Kidney tubule cell (primary cell): ENCODE results near the gene DISC1.

Source experiments
- DNase-seq: peaks from one replicate; pipeline ENCODE4 v3.0.0-alpha.2; 2018; ENCODE audit warnings: low spot score

The DISC1 gene

DNA sequence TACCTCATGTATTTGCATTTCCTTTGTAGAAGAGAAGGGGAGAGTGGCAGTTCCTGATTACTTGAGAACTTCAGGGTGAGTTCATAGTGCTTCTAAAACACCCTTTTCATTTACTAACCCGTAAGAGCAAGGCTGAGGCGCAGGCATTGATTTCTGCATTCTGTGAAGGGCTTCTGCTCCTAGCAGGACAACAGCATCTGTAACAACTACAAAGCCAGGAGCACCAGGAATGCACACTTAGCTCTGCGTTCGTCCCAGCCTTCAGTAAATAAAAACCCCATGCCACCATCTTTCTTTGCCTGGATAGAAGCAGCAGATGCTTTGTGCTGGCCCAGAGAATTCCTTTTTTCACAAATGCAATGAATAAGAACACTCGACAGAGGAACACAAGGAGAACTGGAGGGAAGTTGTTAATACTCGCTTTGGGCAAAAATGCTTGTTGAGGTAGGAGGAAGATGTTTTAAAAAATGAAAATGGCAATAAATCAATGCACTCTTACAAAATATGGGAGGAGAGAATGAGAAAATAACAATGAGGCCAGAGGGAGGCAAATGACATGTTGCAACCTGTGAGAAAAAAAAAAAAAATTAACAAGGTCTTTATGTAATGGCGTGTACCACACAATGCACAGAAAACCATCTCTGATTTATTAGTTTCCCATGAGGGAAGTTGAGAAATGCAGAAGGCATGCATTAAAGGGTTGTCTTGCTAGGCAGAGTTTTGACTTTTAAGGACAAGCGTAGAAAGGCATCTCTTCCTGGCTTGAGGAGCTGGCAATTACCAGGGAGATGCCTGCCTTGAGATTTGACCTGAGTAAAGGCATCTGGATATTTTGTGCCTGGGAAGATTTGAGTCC is 418.8 kb downstream of the DISC1 start:
- DNase-seq = no peak

DNA sequence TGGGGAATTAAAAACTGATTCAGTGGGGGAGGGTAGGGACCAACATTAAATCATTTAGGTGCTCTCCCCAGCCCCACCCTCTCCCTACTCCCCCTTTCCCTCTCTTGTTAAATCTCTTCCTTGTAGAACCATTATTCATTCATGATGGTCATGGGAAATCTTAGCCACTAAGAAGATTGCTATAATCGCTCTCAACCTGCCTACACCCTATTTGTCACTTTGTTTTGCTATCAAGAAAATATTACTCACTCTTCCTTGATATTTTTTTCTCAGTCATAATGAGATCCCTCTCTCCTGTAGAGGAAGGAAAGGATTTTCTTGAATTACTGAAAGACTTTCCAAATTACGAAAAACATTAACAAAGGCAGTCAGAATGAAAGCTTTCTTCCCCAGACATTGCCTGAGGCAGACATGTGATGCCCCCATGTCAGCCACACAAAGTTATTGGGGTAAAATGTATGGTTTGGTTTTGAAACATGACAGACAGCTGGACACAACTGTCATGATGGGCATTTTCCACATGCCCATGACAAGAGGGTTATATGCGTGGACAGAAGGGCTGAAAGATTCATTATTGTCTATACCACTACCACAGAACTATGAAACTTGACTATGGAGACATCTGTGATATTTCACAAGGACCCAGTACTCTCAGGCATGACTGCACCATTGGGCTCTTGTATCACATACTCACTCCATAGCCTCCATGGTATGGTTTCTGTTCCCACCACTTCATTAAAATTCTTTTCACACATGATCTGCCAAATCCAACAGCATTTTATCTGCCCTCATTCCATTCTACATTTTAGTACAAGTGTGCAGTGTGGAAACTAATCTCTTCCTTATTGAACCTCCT is 420.1 kb downstream of the DISC1 start:
- DNase-seq = no peak

DNA sequence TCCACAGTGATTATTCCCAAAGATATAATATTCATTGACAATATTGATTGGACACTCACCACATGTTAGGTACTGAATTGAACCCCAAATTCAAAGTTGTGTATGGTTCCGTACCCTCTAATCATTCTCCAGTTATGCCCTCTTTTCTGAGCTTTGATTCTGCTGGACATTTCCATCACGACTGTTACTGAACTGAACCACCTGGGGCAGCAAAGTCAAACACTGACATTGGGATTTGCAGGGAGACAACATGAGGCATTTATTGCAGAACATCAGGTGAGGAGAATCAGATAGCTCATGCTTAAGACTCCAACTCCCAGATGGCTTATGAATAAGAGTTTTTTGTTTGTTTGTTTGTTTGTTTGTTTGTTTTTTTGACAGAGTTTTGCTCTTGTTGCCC is 420.9 kb downstream of the DISC1 start:
- DNase-seq = no peak

DNA sequence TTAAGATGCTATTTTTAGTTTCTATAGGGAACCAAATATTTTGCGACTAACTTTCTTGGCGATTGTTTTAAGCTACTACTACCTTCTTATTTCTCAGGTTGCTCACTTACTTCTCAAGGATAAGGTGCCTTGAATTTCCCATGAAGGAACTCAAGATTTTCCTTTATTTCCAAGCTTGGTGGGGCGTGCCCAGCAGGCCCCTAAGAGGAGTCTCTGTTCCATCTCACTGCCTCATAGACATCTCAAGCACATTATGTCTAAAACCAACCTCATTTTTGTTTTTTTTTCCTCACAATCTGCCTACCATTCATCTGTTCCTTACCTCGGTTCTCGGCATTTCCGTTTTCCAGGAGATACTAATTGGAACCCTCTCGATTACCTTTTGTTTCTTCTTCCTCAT is 421.9 kb downstream of the DISC1 start:
- DNase-seq = no peak

DNA sequence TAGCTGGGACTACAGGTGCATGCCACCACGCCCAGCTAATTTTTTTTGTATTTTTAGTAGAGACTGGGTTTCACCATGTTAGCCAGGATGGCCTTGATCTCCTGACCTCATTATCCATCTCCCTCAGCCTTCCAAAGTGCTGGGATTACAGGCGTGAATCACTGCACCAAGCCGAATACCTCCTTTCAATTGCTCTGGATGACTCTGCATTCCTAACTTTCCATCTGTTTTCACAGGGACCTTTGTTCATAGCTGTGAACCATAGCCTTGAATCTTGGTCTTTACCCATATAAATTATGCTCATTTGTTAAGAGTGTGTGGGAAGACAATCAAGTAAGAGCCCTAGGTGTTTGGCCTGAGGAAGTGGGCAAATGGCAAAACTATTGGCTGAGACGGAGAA is 422.7 kb downstream of the DISC1 start:
- no peak for DNase-seq

DNA sequence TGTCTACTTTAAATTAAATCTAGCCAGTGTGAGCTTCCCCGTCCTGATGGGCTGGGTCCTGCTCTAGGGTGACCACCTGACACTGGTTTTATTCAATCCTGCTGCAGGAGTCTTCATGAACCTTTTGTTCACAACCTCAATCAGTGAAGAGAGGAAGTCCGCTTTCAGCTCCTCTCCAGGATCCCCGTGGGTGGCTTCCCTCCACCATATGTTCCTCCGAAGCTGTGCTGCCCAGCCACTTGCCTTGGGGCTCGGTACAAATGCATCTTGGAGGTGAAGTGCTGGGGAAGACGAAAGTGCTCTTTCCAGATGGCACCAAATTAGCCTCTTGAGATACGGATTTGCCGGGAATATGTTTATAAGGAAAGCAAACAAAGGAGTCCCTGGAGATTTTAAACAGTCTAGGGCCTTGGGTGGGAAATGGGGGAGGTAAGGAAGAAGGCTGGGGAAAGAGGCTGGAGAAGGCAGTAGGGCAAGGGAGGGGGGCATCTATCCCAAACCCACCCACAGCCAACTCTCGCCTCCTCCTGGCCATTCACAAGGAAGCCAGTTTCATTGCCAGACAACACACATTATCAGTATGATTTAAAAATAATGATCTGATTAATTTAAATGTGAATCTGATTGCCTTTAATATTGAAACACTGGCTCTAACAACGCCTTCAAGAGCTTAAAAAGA is 430.8 kb downstream of the DISC1 start:
- no peak for DNase-seq

DNA sequence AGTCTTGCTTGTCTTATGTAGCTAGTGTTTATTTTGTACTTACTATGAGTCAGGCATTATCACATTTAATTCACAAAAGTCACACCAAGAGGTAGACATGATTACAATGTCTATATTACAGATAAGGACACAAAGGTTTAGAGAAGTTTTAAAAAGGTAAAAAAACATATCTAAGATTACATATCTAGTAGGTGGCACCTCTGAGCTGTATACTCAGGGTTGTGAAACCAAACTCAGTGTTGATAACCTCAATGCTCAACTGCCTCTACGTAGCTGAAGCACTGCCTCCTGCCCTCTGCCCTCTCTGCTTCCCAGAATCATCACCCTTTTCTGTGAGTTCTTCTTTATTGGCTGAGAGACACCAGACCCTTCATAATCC is 431.3 kb downstream of the DISC1 start:
- no peak for DNase-seq

DNA sequence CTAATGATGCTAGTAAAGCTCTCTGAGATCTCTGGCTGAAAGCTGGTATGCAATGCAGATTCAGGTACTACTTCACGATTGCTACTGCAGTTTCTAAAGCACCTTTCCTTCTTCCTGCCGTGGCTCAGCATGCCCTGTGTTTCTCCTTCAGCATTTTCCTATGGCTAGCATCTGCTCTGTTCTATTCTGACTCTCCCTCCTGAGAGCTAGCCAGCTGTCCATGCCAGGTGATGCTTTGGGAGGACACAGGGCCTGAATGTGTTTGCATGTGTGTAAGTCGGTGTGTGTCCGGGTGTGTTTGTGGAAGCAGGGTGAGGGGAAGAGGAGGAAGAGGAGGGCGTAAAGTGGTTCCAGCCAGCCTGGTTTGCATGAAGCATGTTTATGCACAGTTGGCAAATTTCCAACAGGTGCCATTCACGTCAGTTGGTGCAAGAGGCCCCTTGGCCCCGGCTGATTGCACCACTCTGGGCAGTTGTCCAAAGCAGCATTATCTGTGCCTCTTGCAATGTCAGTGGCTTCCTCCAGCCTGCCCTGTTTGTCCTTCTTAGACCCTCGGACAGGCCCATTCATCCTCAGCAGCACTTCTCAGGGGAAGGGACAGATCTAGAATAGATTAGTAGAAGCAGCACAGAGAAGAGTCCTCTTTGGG is 433.3 kb downstream of the DISC1 start:
- DNase-seq = no peak

DNA sequence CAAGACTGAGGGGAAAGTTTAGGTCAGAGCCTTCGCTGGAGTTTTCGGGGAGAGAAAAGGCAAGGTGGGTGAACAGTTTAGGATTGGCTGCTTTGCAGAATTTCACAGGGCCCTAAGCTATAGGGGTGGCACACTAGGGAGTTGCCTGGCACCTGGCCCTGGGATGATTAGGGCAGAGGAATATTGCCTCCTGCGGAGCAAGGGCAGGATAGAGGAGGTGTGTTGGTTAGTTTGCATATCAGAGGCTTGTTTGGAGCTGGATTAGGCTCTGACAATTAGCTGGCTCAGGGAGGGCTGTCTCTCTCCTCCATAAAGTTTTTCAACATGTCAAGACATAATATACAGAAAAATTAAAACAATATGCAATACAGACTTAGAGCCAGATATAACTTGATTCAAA is 436.4 kb downstream of the DISC1 start:
- no peak for DNase-seq

DNA sequence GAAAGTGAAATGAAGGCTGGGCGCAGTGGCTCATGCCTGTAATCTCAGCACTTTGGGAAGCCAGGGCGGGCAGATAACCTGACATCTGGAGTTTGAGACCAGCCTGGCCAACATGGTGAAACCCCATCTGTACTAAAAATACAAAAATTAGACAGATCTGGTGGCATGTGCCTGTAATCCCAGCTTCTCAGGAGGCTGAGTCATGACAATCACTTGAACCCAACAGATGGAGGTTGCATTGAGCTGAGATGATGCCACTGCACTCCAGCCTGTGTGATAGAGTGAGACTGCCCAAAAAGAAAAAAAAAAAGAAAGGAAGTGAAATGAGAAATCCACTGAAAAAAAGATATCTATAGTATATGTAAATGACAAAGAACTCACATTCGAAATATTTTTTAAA is 439.9 kb downstream of the DISC1 start:
- no peak for DNase-seq

DNA sequence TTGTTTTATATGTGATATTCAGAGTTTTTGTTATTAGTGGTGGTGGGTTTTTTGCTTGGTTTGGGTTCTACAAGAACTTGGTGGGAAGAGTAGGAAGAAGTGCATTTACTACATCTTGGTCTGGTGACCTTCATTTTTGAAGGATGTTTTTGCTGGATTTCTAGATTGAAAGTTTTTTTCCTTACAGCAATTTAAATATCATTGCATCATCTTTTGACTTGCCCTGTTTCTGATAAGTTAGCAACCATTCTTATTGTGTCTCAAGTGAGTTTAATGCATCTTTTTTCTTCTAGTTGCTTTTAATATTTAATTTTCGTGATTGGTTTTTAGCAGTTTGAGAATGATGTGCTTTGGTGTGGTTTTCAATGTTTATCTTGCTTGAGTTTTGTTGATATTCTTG is 447.7 kb downstream of the DISC1 start:
- DNase-seq = no peak

DNA sequence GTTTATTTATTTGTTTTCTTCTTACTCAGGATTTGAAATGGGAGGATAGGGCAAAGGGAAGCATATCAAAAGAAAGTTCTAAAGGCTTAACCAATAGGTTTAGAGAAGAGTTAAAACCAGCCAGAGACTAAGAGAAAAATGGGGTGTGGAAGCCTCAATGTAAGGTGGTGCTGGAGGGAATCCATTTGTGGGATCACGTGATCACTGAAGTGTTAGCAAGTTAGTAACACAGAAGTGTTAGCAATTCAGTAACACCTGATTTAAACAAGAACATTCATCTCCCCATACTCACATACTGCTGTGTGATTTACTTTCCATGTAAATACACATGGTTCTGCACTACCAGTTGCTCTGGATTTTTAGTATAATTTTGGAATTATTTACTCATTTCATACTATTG is 451.2 kb downstream of the DISC1 start:
- no peak for DNase-seq

DNA sequence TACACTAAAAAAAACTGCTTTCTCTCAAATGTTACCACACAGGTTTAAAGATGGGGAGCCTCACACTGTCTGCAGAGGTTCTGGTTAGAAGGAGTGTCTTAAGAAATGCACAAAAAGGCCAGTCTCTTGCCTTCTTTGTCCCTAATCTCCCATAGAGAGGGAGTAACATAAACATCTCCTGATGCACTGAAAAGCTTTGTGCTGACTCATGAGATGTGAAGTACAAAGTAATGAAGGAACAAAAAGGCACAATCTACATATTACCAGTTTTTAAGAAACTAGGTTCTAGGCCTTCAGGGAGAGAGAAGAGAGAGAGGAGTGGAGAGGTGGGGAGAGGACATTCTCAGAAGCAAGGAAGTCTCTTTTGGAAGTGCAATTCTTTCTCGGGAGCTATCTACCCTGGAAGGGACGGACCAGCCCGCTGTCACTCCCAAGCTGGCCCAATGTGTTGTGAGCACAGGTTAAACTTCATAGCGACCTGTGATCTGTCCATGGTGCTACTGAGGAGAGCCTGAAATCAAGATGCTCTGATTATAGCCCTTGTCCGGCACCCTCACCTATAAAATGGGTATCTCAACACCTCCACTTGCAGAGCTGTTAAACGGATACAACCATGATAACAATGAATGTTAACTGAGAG is 458.1 kb downstream of the DISC1 start:
- DNase-seq = peak; percentile 11

DNA sequence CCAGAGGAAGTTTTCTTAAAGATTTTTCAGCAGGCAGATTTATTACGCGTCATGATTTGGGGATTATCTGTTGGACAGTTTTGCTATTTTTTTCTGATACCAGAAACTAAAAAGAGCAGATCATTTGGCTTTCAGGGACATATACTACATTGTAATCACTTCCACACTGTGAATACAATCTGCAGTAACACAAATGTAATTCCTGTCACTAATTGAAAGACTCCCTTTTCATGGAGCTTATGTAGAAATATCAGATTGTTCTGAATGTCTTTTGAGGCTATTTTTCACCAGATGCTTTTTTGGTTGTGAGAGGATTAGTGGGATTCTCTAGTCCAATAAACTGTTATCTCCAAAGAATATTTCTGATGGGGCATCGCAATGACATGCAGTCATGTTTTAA is 464.2 kb downstream of the DISC1 start:
- no peak for DNase-seq
